Loucy (cell line): Measurements from ENCODE around the gene MTHFSD.

Source experiments
- EZH2phosphoT487 ChIP-seq: fragments of 200-600 bp; IDR thresholded peaks from 2 replicates; pipeline ENCODE4 v1.6.1; 2018; ENCODE audit warnings: antibody characterized with exemption, mild to moderate bottlenecking, moderate library complexity, borderline replicate concordance
- TF ChIP-seq, protein P1 (sequence below): fragments of 200-600 bp; sonication (generic); conservative IDR thresholded peaks from 2 replicates; pipeline ENCODE4 v1.5.1; 2014; ENCODE audit warnings: mild to moderate bottlenecking, antibody characterized with exemption, low read length

DNA sequence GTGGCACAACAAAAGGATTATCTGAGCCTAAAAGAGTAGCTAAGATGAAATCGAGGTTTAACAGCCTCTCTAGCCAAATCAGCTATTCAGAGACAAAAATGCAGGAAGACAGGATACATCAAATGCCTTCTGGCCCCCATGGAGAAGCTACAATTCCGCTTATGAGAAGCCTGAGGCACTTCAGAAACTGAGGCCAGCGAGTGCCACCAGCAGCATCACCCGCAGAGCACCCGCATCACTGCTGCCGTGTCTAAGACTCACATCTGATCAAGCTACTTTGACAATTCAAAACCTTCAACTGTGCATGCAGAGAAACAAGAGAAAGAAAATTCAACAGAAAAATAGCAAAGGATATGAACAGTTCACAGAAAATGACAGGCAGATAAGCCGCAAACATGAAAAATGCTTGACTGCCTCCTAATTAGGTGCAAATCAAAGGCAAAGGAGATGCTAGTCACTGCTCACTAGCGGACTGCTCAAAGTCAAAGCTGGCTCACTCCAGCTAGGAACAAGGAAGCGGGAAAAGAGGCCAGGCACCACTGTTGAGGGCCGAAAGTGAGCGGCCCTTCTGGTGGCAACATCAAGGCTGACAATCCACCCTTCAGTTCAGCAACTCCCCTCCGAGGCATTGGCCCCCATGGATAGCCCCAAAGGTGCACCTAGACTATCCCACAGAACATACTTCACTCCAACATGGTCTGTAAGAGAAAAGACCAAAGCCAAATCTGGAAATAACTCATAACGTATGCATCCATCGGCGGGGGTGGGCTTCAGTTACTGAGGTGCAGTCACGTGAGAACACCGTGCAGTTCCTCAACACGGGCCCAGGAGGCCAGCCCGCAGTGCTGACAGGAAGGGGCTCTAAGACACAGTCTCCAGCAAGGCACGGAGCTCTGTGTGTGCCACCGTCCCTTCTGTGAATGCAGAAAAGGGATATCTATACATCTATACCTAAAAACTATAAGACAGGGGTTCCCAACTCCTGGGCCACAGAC is 12.0 kb downstream of the MTHFSD start:
- TF ChIP-seq, protein P1, sequence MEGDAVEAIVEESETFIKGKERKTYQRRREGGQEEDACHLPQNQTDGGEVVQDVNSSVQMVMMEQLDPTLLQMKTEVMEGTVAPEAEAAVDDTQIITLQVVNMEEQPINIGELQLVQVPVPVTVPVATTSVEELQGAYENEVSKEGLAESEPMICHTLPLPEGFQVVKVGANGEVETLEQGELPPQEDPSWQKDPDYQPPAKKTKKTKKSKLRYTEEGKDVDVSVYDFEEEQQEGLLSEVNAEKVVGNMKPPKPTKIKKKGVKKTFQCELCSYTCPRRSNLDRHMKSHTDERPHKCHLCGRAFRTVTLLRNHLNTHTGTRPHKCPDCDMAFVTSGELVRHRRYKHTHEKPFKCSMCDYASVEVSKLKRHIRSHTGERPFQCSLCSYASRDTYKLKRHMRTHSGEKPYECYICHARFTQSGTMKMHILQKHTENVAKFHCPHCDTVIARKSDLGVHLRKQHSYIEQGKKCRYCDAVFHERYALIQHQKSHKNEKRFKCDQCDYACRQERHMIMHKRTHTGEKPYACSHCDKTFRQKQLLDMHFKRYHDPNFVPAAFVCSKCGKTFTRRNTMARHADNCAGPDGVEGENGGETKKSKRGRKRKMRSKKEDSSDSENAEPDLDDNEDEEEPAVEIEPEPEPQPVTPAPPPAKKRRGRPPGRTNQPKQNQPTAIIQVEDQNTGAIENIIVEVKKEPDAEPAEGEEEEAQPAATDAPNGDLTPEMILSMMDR = no peak
- no peak for TF ChIP-seq EZH2phosphoT487
